ENCODE measurements around the gene ATP8B4.

DNA sequence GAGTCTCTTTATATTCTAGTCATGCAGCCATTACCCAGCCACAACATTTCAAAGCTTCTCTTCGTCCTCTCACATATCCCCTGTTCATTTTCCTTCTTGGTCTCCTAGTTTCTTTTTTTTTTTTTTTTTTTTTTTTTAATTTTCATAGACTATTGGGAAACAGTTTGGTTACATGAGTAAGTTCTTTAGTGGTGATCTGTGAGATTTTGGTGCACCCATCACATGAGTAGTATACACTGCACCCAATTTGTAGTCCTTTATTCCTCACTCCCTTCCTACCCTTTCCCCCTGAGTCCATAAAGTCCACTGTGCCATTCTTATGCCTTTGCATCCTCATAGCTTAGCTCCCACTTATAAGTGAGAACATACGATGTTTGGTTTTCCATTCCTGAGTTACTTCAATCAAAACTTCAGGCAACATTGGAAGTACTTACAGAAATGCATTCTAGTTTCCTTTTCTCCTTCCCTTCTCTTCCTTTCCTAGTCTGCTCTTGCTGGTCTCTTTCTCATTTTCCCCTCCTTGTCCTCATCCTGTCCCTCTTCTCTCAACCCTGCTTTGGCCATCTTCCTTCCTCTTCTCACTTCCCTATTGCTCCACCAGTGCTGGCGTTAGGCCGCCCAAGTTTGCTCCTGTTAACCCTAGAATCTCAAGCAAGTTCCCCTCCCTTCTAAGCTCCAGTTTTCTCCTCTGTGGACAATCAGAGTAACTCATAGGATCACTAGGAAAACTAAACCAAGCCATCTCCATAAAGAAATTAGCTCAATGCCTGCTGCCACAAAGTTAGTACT is 4.8 kb downstream of the ATP8B4 start:
- TF ChIP-seq EZH2phosphoT487 (IDR thresholded peaks at IDR 0.05; ENCODE audit: insufficient read depth, low read depth) = no peak
- no peak for TF ChIP-seq EZH2 (IDR thresholded peaks at IDR 0.05; ENCODE audit: insufficient read depth, poor library complexity, severe bottlenecking)

Data from GM23248 (cell line).